Measurements from ENCODE around the gene FLT3LG.

FLT3LG gene

GRCh38 chr19:49486232-49486631 lies 12.2 kb downstream of the FLT3LG start:
- DNase-seq (ENCODE audit: low read depth): no peak
- TF ChIP-seq CTCF (IDR thresholded peaks at IDR 0.05; ENCODE audit: insufficient read depth, low read depth, low read length, missing control alignments): no peak
- H3K4me3 ChIP-seq (ENCODE audit: low read length): no peak overlapping the region

GRCh38 chr19:49486710-49487276 lies 12.8 kb downstream of the FLT3LG start:
- H3K4me3 ChIP-seq (ENCODE audit: low read length): peak overlapping the region; percentile 33
- DNase-seq (ENCODE audit: low read depth): no peak
- TF ChIP-seq CTCF (IDR thresholded peaks at IDR 0.05; ENCODE audit: insufficient read depth, low read depth, low read length, missing control alignments): no peak

GRCh38 chr19:49487277-49488045 lies 13.4 kb downstream of the FLT3LG start, which contains the start of gene RPL13A:
Gene RPL13A (plus strand): TSS chr19:49487608. CDS start chr19:49487630, 22 bp downstream.
- TF ChIP-seq CTCF (IDR thresholded peaks at IDR 0.05; ENCODE audit: insufficient read depth, low read depth, low read length, missing control alignments): no peak
- peak within 1 kb of the TSS; percentile 96 for H3K4me3 ChIP-seq (ENCODE audit: low read length)
- DNase-seq (ENCODE audit: low read depth): peak; percentile 99

- TF ChIP-seq CTCF (IDR thresholded peaks at IDR 0.05; ENCODE audit: insufficient read depth, low read depth, low read length, missing control alignments): no peak
- DNase-seq (ENCODE audit: low read depth): no peak
- peak overlapping the region; percentile 96 for H3K4me3 ChIP-seq (ENCODE audit: low read length)
These were observed 14.2 kb downstream of the FLT3LG start for GRCh38 chr19:49488046-49488862.

- peak overlapping the region; percentile 96 for H3K4me3 ChIP-seq (ENCODE audit: low read length)
- no peak for DNase-seq (ENCODE audit: low read depth)
- TF ChIP-seq CTCF (IDR thresholded peaks at IDR 0.05; ENCODE audit: insufficient read depth, low read depth, low read length, missing control alignments): no peak
These were observed 15.0 kb downstream of the FLT3LG start for GRCh38 chr19:49488863-49489537.

- TF ChIP-seq CTCF (IDR thresholded peaks at IDR 0.05; ENCODE audit: insufficient read depth, low read depth, low read length, missing control alignments): peak; percentile 20
- H3K4me3 ChIP-seq (ENCODE audit: low read length): peak overlapping the region; percentile 96
- no peak for DNase-seq (ENCODE audit: low read depth)
These were observed 15.7 kb downstream of the FLT3LG start for GRCh38 chr19:49489601-49490167.

All from epithelial cell of esophagus (primary cell).